Dedifferentiated amniotic fluid mesenchymal stem cell (primary cell): Measurements from ENCODE around the gene XPO1.

Experiments used
- DNase-seq: peaks from one replicate; pipeline ENCODE4 v3.0.0-alpha.2; 2016; ENCODE audit errors: extremely low spot score

XPO1 gene

GRCh38 chr2:61434314-61434713, 103.8 kb downstream of the XPO1 start:
- no peak for DNase-seq

- DNase-seq = no peak
These were observed 104.5 kb downstream of the XPO1 start for GRCh38 chr2:61433606-61434005.

GRCh38 chr2:61432990-61433389, 105.2 kb downstream of the XPO1 start:
- no peak for DNase-seq

GRCh38 chr2:61431345-61431744, 106.8 kb downstream of the XPO1 start:
- DNase-seq = no peak
